H54 (cell line): ENCODE data around the gene ITGAX.

Experiments
- DNase-seq: peaks from one replicate; pipeline ENCODE4 v3.0.0; 2011; ENCODE audit warnings: low spot score, mixed read lengths; ENCODE audit not compliant: insufficient read length
- FAIRE-seq: peaks from 3 replicates; lab custom pipeline; 2011; peaks lifted over from hg19 to GRCh38; lab: Jason Lieb, UNC
- POLR2A ChIP-seq: IDR thresholded peaks from 2 replicates; pipeline ENCODE4 v1.6.1; 2011; ENCODE audit warnings: low read depth, mild to moderate bottlenecking, low read length

ITGAX gene

DNA sequence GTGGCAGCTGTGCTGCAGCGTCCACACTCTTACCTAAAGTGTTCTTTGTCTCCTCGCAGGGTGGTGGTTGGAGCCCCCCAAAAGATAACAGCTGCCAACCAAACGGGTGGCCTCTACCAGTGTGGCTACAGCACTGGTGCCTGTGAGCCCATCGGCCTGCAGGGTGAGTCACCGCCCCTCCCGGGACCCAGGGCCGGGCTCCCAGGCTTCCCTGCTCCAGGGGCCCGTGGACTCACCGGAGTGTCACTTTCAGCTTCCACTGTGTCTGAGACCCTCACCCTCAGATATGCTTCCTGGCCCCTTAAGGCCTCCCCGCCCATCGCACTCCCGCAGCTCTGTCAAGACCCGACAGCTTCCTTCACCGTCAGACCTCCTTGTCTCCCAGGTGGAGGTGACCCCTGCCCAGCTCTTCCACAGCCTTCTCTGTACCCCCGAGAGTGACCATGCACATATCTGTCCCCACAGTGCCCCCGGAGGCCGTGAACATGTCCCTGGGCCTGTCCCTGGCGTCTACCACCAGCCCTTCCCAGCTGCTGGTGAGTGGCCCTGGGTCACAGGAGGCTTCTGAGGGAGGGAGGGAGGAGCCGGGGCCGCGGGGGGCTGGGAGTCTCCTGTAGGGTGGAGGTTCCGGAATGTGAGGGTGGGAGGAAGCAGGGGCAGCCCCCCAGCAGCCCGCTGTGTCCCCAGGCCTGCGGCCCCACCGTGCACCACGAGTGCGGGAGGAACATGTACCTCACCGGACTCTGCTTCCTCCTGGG lies 1.8 kb downstream of the ITGAX start:
- TF ChIP-seq POLR2A: no peak
- no peak for DNase-seq
- no peak for FAIRE-seq

DNA sequence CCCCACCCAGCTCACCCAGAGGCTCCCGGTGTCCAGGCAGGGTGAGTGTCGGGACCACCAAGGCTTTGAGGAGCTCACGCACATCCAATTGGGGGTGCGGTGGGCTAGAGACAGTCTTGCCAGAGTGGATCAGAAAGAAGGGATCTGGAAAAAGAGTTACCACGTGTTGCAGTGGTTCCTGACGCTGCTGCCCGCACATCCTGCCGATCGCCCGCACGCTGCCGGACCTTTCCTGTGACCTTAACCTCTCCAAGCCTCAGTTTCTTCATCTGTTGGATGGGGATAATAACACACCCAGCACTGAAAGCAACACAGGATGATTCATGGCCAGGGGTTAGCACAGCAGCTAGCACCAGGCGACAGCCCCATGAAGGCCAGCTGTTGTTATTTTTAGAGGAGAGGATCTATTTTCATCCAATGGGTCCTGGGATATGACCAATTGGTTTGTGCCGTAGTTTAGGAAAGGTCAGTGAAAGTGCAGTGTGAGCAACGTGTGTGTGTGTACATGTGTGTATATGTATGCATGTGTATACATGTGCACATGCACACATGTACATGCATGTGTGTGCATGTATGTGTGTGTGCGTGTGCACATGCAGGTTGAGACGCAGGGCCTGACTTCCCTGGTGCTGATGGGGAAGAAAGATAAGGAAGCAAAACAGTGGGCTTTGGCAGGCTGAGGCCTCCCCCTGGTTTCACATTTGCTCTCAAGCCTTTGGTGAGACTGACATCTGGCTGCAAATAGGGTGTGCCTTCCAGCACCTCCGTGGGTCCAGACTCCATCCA lies 2.5 kb downstream of the ITGAX start:
- FAIRE-seq (no peak), DNase-seq (no peak)
- no peak for TF ChIP-seq POLR2A

DNA sequence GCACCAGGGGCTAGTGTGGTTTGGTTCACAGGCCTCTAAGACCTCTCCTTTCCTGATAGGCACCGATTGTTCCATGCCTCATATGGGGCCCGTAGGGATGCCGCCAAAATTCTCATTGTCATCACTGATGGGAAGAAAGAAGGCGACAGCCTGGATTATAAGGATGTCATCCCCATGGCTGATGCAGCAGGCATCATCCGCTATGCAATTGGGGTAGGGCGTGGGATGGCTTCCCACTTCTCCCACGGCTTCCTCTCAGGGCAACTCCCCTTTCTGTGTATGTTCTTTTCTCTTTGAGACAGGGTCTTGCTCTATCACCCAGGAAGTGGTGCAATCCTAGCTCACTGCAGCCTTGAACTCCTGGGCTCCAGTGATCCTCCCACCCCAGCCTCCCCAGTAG lies 5.3 kb downstream of the ITGAX start:
- FAIRE-seq: no peak
- no peak for TF ChIP-seq POLR2A
- DNase-seq: no peak

DNA sequence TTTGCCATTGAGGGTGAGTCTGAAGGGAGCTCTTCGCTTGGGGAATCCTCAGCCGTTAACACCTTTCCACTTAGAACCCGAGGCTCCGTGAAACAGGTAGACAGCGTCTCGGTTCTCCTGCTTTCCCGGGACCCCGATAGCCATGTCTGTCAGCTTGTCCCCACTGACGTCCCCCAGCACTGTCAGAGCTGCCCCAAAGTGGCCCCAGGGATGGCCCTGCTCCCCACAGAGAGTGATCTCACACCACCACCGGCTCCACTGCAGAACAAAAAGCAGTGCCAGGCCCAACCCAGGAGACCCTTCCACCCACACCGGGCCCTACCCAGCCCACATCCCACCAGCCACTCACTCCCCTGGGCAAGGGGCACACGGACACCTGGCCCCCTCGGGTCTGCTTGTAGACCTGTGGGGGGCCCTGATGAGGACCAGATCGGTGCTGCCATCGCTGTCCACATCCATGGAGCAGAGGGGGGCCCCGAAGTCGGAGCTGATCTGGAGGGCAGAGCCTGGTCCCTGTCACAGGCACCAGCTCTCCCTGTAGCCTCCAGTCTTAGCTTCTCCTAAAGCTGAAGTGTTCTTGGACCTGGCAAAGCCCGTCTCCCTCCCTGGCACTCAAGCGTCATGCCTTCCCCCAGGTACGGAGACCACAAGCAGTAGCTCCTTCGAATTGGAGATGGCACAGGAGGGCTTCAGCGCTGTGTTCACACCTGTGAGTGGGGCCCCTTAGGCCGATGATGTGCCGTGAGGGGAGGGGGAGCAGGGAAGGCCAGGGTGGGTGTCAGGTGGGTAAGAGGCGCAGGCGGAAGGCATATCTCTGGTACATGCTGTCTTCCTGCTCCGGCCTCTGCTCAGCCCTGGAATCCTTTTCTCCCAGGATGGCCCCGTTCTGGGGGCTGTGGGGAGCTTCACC lies 6.5 kb downstream of the ITGAX start:
- no peak for FAIRE-seq
- no peak for TF ChIP-seq POLR2A
- DNase-seq: no peak

DNA sequence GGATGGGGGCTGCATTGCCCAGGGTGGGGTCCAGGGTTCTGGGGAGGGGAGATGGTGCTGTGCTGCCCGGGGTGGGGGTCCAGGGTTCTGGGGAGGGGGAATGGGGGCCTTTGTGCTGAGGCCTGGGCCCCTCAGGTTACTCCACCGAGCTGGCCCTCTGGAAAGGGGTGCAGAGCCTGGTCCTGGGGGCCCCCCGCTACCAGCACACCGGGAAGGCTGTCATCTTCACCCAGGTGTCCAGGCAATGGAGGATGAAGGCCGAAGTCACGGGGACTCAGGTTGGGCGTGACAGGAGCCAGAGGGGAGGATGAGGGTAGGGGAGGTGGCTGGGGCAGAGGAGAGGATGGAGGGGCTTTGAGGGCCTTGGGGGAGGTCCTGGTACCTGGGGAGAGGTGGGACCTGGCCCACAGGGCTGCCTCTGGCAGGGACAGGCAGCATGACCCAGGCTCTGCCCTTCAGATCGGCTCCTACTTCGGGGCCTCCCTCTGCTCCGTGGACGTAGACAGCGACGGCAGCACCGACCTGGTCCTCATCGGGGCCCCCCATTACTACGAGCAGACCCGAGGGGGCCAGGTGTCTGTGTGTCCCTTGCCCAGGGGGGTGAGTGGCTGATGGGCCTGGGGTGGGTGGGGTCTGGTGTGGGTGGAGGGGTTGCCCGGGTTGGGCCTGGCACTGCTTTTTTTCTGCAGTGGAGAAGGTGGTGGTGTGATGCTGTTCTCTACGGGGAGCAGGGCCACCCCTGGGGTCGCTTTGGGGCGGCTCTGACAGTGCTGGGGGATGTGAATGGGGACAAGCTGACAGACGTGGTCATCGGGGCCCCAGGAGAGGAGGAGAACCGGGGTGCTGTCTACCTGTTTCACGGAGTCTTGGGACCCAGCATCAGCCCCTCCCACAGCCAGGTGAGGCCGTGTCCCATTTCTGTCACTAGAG lies 7.8 kb downstream of the ITGAX start:
- DNase-seq: no peak
- no peak for TF ChIP-seq POLR2A
- FAIRE-seq: no peak

DNA sequence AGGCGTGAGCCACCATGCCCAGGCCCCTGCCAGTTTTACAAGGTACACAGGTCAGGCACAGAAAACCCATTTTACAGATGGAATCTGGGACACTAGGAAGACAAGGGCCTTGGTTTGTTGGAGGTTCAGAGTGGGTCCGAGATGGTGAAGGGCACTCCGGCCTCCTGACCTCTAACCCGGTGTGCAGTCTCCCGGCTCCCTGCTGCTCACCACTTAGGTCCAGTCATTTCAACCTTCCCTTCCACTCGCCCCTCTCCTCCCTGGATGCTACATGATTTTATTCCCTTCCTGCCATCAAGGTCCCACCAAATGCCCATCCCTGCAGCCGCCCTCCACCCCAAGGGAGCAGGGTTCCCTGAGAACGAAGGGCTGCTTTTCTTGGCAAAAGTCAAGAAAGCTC lies 8.7 kb downstream of the ITGAX start:
- FAIRE-seq: no peak
- TF ChIP-seq POLR2A: no peak
- no peak for DNase-seq

DNA sequence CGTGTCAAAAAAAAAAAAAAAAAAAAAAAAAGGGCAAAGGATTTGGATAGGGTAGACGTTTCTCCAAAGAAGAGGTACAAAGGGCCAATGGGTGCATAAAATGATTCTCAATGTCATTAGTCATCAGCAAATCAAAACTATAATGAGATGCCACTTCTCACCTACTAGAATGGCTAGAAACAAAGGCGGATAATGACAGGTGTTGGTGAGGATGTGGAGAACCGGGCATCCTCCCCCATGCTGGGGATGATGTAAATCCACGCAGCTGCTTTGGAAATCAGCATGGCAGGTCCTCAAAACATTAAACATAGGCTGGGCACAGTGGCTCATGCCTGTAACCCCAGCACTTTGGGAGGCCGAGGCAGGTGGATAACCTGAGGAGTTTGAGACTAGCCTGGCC lies 9.4 kb downstream of the ITGAX start:
- no peak for TF ChIP-seq POLR2A
- FAIRE-seq: no peak
- DNase-seq: no peak

DNA sequence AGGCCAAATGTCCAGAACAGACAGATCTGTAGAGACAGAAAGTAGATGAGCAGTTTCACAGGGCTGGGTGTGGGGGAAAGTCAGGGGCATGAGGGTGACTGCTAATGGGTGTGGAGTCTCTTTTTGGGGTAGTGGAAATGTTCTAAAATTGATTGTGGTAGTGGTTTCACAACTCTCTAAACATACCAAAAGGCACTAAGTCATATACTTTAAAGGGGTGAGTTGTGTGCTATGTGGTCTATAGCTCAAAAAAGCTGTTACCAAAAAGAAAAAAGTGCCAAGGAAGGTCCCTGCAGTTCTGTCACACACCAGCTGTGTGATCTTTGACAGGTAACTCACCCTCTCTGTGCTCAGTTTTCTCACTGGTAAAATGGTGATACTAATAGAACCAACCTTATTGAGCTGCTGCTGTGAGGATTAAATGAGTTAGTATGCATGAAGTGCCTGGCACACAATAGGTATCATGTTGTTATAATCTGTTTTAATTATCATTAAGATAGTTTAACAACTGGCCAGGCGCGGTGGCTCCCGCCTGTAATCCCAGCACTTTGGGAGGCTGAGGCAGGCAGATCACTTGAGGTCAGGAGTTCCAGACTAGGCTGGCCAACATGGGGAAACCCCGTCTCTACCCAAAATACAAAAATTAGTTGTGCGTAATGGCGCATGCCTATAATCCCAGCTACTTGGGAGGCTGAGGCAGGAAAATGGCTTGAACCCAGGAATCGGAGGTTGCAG lies 10.3 kb downstream of the ITGAX start:
- FAIRE-seq (no peak), DNase-seq (no peak)
- no peak for TF ChIP-seq POLR2A

DNA sequence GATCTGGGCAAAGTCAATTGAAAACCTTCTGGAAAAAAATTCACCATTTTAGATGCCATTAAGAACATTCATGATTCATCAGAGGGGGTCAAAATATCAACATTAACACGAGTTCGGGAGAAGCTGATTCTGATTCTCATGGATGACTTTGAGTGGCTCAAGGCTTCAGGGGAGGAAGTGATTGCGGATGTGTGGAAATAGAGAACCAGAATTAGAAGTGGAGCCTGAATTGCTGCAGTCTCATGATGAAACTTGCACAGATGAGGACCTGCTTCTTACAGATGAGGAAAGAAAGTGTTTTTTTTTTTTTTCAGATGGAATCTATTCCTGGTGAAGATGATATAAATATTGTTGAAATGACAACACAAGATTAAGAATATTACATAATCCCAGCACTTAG lies 12.9 kb downstream of the ITGAX start:
- no peak for FAIRE-seq
- no peak for DNase-seq
- no peak for TF ChIP-seq POLR2A

DNA sequence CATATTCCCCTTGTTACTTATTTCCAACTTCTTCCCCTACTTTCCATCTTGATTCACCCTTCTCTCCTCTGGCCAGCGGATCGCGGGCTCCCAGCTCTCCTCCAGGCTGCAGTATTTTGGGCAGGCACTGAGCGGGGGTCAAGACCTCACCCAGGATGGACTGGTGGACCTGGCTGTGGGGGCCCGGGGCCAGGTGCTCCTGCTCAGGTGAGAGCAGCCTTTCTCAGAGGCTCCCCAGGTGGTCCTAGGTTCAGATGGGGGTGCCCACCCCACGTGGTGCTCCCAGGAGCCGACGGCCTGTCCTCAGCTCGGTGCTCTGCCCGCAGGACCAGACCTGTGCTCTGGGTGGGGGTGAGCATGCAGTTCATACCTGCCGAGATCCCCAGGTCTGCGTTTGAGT lies 16.0 kb downstream of the ITGAX start:
- no peak for DNase-seq
- no peak for TF ChIP-seq POLR2A
- FAIRE-seq: no peak

DNA sequence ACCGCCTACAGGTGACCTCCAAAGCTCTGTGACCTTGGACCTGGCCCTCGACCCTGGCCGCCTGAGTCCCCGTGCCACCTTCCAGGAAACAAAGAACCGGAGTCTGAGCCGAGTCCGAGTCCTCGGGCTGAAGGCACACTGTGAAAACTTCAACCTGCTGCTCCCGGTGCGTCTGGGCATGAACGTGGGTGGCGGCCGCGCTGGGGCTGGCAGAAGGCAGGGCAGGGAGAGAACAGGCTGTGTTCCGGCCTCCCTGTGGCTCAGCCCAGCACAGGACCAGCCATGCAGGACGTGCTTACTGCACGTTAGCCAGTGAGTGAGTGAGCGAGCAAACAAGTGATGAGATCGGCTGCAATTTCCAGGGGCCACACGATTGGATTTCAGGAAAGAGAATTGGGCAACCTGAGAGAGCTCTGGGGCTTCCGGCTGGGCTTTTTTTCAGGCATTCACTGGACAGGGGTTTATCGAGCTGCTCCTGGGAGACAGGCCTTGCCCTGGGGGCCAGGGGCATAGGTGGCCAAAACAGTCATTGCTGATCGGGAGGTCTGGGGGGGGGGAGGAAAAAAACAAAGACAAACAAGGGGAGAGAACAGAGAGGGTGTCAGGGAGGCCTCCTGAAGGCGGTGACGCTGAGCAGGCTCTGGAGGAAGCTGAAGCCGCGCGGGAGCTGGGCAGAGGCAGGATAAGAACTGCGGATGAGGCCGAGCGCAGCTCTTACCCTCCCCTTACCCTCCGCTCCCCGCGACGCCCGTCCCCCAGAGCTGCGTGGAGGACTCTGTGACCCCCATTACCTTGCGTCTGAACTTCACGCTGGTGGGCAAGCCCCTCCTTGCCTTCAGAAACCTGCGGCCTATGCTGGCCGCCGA lies 16.9 kb downstream of the ITGAX start:
- DNase-seq (no peak), FAIRE-seq (no peak)
- TF ChIP-seq POLR2A: no peak
